RWPE1 (cell line): Measurements from ENCODE around the gene WRNIP1.

Source experiments
- CTCF ChIA-PET: fragments of 350-600 bp; sonication (Branson Sonifier 250); formaldehyde crosslinking; extraction: SDS; loops from one replicate; lab custom pipeline; 2021; lab: Yijun Ruan, JAX
- POLR2A ChIA-PET: fragments of 400-600 bp; formaldehyde crosslinking; extraction: SDS; loops from one replicate; lab custom pipeline; 2020; ENCODE audit warnings: antibody characterized with exemption; ENCODE audit not compliant: low non-redundant PET; lab: Yijun Ruan, JAX
- DNase-seq: peaks from one replicate; pipeline ENCODE4 v3.0.0; 2012; ENCODE audit warnings: low spot score
- H3K27ac ChIP-seq: fragments of 450-650 bp; 2 replicates; pipeline ENCODE4 v1.5.1; 2017
- TF ChIP-seq, protein P1 (sequence below): fragments of 450-650 bp; conservative IDR thresholded peaks from 2 replicates; pipeline ENCODE4 v1.5.1; 2017; ENCODE audit warnings: low read depth, mild to moderate bottlenecking

Gene WRNIP1

DNA sequence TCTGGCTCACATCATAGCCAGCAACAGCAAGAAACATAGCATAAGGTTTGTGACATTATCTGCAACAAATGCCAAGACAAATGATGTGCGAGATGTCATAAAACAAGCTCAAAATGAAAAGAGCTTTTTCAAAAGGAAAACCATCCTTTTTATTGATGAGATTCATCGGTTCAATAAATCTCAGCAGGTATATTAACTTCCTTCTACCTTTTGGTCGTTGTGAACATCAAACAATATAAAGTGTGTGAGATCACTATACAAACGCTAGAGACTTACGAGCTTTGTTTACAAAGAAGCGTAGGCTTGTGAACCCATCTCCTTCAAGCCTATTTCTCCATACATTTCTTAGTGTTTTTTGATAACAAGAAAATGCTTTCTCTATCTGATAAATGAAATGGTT, 3.5 kb downstream of the WRNIP1 start:
- ChIA-PET POLR2A (no interaction called here), CTCF (interaction anchor here (0.6 kb wide), 2 partner anchors 220 to 1216 kb away, joined by 3 to 4 read pairs; no protein-coding TSS in a partner anchor)
- no peak overlapping the region for H3K27ac ChIP-seq

DNA sequence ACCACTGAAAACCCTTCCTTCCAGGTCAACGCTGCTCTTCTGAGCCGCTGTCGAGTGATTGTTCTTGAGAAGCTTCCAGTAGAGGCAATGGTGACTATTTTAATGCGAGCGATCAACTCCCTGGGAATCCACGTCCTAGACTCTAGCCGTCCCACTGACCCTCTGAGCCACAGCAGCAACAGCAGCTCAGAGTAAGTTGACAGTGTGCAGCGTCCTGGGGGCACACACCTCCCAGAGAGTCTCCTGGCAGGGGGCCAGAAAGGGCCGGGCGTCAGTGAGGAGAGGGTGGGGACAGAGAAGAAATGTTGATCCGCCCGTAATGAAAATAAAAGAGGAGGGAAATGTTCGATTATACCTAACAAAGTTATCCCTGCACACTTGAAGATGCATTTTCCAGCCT, 5.0 kb downstream of the WRNIP1 start:
- no peak for DNase-seq
- ChIA-PET POLR2A (no interaction called here), CTCF (interaction anchor here (0.7 kb wide), 1 partner anchor 151 kb away, joined by 3 read pairs; no protein-coding TSS in a partner anchor)
- TF ChIP-seq, protein P1, sequence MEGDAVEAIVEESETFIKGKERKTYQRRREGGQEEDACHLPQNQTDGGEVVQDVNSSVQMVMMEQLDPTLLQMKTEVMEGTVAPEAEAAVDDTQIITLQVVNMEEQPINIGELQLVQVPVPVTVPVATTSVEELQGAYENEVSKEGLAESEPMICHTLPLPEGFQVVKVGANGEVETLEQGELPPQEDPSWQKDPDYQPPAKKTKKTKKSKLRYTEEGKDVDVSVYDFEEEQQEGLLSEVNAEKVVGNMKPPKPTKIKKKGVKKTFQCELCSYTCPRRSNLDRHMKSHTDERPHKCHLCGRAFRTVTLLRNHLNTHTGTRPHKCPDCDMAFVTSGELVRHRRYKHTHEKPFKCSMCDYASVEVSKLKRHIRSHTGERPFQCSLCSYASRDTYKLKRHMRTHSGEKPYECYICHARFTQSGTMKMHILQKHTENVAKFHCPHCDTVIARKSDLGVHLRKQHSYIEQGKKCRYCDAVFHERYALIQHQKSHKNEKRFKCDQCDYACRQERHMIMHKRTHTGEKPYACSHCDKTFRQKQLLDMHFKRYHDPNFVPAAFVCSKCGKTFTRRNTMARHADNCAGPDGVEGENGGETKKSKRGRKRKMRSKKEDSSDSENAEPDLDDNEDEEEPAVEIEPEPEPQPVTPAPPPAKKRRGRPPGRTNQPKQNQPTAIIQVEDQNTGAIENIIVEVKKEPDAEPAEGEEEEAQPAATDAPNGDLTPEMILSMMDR: no peak
- H3K27ac ChIP-seq: no peak overlapping the region

More for the DNA sequence above, 3.5 kb downstream of the WRNIP1 start:
- TF ChIP-seq, protein P1: no peak
- DNase-seq: no peak

DNA sequence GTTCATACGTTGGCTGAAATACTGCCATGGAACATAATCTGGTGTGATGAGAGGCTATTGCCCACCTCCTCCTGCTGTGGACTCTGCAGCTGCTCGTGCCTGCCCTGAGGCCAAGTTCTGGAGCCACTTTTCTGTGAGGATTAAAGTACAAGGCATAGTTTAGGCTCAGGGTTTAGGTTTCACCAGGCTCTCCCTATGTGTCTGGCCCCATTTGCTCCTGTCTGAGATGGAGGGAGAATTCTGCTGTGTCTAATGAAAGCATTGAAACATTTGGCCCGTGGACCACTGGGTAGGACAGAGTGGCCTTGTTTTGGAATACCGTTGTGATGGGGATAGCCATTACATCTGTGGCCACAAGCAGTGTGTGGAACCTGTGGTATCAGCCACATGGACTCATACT, 5.9 kb downstream of the WRNIP1 start:
- ChIA-PET POLR2A (no interaction called here), CTCF (interaction anchor here (0.8 kb wide), 3 partner anchors 160 to 1159 kb away, joined by 3 to 4 read pairs (median 3); no protein-coding TSS in a partner anchor)
- TF ChIP-seq, protein P1: no peak
- no peak for DNase-seq
- H3K27ac ChIP-seq: no peak overlapping the region

DNA sequence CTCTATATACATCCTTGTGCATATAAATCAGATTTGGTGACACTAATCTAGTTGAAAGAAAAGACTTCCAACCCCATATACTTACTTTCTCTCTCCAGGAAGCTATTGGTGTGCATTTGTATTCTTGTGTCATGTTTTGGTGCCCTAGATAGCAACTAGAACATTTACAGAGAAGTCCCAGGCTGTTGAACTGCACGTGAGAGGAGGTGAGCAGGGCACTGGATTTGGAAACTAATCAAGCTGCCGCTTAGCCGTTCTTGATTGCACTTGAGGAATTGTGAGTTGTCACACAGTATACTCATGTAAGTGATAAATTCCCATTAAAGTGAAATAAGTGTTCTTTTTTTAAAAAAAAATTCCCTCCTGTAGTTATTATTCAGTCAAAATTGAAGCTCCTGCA, 7.6 kb downstream of the WRNIP1 start:
- ChIA-PET CTCF (interaction anchor here (1.2 kb wide), 1 partner anchor 23 kb away, joined by 4 read pairs; the partner anchor contains the start of gene MYLK4), POLR2A (no interaction called here)
- H3K27ac ChIP-seq: no peak overlapping the region
- TF ChIP-seq, protein P1: no peak
- no peak for DNase-seq

DNA sequence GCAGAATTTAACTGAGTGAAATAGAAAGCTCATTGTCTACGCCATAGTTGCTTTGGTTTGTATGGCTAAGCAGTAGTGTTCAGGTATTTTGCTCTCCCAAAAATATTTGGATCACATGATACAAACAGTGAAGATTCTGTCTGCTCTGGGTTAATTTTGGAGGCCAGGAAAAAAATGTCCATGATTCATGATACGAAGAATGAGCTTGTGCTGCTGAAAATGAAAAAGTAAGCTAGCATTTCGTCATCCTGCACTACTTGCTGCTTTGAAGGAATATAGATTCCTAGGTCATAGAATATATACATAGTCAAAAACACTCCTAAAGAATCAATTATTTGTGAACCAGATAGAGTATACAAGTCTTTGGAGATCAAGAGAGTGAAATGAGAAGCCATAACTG, 8.3 kb downstream of the WRNIP1 start:
- TF ChIP-seq, protein P1: no peak
- DNase-seq: no peak
- ChIA-PET CTCF (interaction anchor here (1.2 kb wide), 1 partner anchor 23 kb away, joined by 4 read pairs; the partner anchor contains the start of gene MYLK4), POLR2A (no interaction called here)
- H3K27ac ChIP-seq: no peak overlapping the region

DNA sequence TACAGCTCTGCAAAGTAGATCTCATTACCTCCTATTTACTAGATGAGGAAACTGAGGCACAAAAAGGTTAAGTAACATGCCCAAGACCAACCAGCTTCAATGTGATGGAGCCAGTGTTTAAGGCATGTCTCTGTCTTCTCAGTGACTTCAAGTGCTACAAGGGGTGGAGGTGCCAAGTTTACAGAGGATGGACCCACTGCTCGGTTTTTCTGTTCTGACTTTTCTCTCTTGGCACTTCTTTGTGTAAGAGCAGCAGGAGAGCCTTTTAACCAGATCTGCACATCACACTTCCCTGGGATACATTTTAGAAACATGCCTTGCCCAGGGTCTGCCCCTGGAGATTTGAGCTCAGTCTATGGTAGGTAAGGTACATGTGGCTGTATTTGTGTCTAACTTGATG, 9.8 kb downstream of the WRNIP1 start:
- no peak overlapping the region for H3K27ac ChIP-seq
- TF ChIP-seq, protein P1: no peak
- no peak for DNase-seq
- CTCF ChIA-PET: no interaction called here
- POLR2A ChIA-PET: no interaction called here
